Caco-2 (cell line): ENCODE measurements around the gene SFXN2. TPM values are rescaled to one million over a fixed set of nuclear protein-coding genes. Genes with fewer than 3 reads are reported as not detected.
A peak's percentile ranks its signal among the peaks of the same experiment; 100 is the strongest.

Experiments used
- BruUV-seq: library from RNA; stranded (reverse); fragments of 400-500 nt; replicated peaks from 2 replicates; lab custom pipeline; 2021; lab: Mats Ljungman, UMichigan
- CTCF ChIA-PET: fragments of 300-600 bp; sonication (Branson Sonifier 250); formaldehyde crosslinking; loops from one replicate; lab custom pipeline; 2022; ENCODE audit warnings: antibody characterized with exemption; lab: Charles Lee
- POLR2A ChIA-PET: fragments of 300-600 bp; sonication (Branson Sonifier 250); formaldehyde crosslinking; loops from one replicate; lab custom pipeline; 2022; ENCODE audit warnings: antibody characterized with exemption; lab: Charles Lee
- DNase-seq, 2 experiments: peaks; one replicate each; pipeline versions ENCODE4 v3.0.0 to v3.0.0-alpha.2; 2020 to 2022
- H3K27me3 ChIP-seq: replicated peaks from 2 replicates; pipeline ENCODE4 v1.6.0; 2011; ENCODE audit warnings: low read length; ENCODE audit not compliant: control insufficient read depth, insufficient read depth
- H3K36me3 ChIP-seq: 2 replicates; pipeline ENCODE4 v1.5.1; 2011; ENCODE audit warnings: low read length; ENCODE audit not compliant: control insufficient read depth, insufficient read depth
- H3K4me1 ChIP-seq: fragments of 250-450 bp; sonication (Bioruptor Pico); 2 replicates; pipeline ENCODE4 v1.5.1; 2020; ENCODE audit warnings: mild to moderate bottlenecking
- H3K4me3 ChIP-seq: 2 replicates; pipeline ENCODE4 v1.5.1; 2011; ENCODE audit warnings: low read depth, mild to moderate bottlenecking, control low read depth, low read length
- H3K9me3 ChIP-seq: fragments of 250-450 bp; sonication (Bioruptor Pico); 2 replicates; pipeline ENCODE4 v1.5.1; 2020; ENCODE audit warnings: mild to moderate bottlenecking, moderate library complexity
- H3K27ac Mint-ChIP-seq: one replicate; pipeline ENCODE4 v1.8.0; 2022; ENCODE audit warnings: mixed read lengths; ENCODE audit not compliant: unreplicated experiment
- H3K27me3 Mint-ChIP-seq: one replicate; pipeline ENCODE4 v1.8.0; 2022; ENCODE audit warnings: mixed read lengths; ENCODE audit not compliant: insufficient read depth, unreplicated experiment
- H3K36me3 Mint-ChIP-seq: one replicate; pipeline ENCODE4 v1.8.0; 2022; ENCODE audit warnings: mild to moderate bottlenecking, mixed read lengths; ENCODE audit not compliant: insufficient read depth, unreplicated experiment
- H3K4me1 Mint-ChIP-seq: one replicate; pipeline ENCODE4 v1.8.0; 2022; ENCODE audit warnings: low read depth, mixed read lengths; ENCODE audit not compliant: unreplicated experiment
- H3K4me3 Mint-ChIP-seq: one replicate; pipeline ENCODE4 v1.8.0; 2022; ENCODE audit warnings: mild to moderate bottlenecking, moderate library complexity, mixed read lengths; ENCODE audit not compliant: unreplicated experiment
- H3K9me3 Mint-ChIP-seq: one replicate; pipeline ENCODE4 v1.8.0; 2022; ENCODE audit warnings: mixed read lengths; ENCODE audit not compliant: unreplicated experiment
- intact Hi-C: fragments of 100-400 bp; cut with micrococcal nuclease; formaldehyde crosslinking; loops from one replicate; pipeline ENCODE4 v1.10.0; 2022; ENCODE audit not compliant: unreplicated experiment
- total RNA-seq: library from RNA; stranded (reverse); gene quantifications from 2 replicates; pipeline ENCODE4 v1.2.3, GENCODE V29; 2022
- TF ChIP-seq, protein P1 (sequence below), 2 experiments: fragments of 200-600 bp in 1 of 2; IDR thresholded peaks; 1 replicate in 1 of 2; 2 replicates in 1 of 2; pipeline versions ENCODE4 v1.5.1 to v1.8.0; 2011 to 2022; ENCODE audit warnings: antibody characterized with exemption in 1 of 2, control low read depth in 1 of 2, inconsistent platforms in 1 of 2, low read depth in 1 of 2, low read length in 1 of 2, mild to moderate bottlenecking in 1 of 2, moderate library complexity in 1 of 2; ENCODE audit not compliant: insufficient read depth in 1 of 2, severe bottlenecking in 1 of 2, unreplicated experiment in 1 of 2

Gene SFXN2
- total RNA-seq, 1 experiment from 2014 or later, result 40.0 TPM

DNA sequence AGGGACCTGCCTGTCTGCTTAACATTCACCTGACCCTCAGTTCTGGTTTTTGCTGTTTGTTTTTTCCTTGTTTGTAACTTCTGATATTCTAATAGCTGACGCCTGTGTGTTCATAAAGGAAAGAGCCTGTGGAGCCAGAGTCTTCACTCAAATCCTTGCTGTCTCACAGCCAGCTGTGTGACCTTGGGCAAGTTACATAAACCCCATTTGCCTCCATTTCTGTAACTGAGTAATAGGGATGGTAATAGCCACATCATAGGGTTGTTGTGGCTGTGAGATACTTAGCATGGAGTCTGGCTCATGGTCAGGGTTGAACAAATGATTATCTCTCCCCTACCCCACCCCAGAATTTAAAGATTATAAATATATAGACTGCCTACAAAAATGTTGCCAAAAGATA is 56.4 kb downstream of the SFXN2 start:
- POLR2A ChIA-PET, result interaction anchor here (0.5 kb wide), 1 partner anchor 60 kb away, joined by 3 read pairs; no protein-coding TSS in a partner anchor
- DNase-seq, result no peak

DNA sequence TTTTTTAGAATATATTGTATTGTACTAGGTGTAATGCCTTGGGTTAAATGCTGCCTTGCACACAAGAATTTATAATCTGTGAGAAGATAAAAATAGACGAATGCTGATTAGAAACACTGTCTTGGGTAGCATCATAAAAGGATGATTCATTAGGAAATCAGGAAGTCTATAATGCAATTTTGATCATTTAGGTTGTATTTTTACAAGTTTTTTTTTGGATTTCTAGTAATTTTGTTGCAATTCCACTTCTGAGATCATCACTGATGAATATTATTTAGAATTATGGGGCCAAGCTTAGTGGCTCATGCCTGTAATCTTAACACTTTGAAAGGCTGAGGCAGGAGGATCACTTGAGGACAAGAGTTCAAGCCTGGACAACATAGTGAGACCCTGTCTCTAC is 58.9 kb downstream of the SFXN2 start:
- peaks cover 7% of the 10 kb centered on the region for H3K36me3 Mint-ChIP-seq
- Histone ChIP-seq H3K27me3 (no peaks in the 10 kb centered on the region), H3K9me3 (no peaks in the 10 kb centered on the region), H3K4me3 (no peak overlapping the region), H3K36me3 (no peaks in the 10 kb centered on the region), H3K4me1 (peaks cover 60% of the 10 kb centered on the region)
- H3K4me1 Mint-ChIP-seq, result peaks cover 52% of the 10 kb centered on the region
- H3K9me3 Mint-ChIP-seq, result no peaks in the 10 kb centered on the region
- ChIA-PET CTCF (interaction anchor here (0.7 kb wide), 1 partner anchor 140 kb away, joined by 4 read pairs; no protein-coding TSS in a partner anchor), POLR2A (no interaction called here)
- TF ChIP-seq, protein P1, sequence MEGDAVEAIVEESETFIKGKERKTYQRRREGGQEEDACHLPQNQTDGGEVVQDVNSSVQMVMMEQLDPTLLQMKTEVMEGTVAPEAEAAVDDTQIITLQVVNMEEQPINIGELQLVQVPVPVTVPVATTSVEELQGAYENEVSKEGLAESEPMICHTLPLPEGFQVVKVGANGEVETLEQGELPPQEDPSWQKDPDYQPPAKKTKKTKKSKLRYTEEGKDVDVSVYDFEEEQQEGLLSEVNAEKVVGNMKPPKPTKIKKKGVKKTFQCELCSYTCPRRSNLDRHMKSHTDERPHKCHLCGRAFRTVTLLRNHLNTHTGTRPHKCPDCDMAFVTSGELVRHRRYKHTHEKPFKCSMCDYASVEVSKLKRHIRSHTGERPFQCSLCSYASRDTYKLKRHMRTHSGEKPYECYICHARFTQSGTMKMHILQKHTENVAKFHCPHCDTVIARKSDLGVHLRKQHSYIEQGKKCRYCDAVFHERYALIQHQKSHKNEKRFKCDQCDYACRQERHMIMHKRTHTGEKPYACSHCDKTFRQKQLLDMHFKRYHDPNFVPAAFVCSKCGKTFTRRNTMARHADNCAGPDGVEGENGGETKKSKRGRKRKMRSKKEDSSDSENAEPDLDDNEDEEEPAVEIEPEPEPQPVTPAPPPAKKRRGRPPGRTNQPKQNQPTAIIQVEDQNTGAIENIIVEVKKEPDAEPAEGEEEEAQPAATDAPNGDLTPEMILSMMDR (IDR thresholded peaks at IDR 0.05; ENCODE audit: insufficient read depth in 1 of 2, low read depth in 1 of 2, low read length in 1 of 2, severe bottlenecking in 1 of 2, unreplicated experiment in 1 of 2), result no peak
- intact Hi-C loops, result no loop called here
- BruUV-seq, result no TSS peak
- H3K4me3 Mint-ChIP-seq, result no peak overlapping the region
- no peak for DNase-seq
- H3K27ac Mint-ChIP-seq, result peak overlapping the region; percentile 84
- H3K27me3 Mint-ChIP-seq, result no peaks in the 10 kb centered on the region

More for the DNA sequence above, 56.4 kb downstream of the SFXN2 start:
- Histone ChIP-seq H3K27me3 (no peaks in the 10 kb centered on the region), H3K4me1 (peaks cover 37% of the 10 kb centered on the region), H3K9me3 (no peaks in the 10 kb centered on the region), H3K36me3 (no peaks in the 10 kb centered on the region), H3K4me3 (no peak overlapping the region)
- Mint-ChIP-seq H3K9me3 (no peaks in the 10 kb centered on the region), H3K27ac (peak overlapping the region; percentile 85), H3K4me1 (peaks cover 36% of the 10 kb centered on the region), H3K4me3 (no peak overlapping the region), H3K27me3 (no peaks in the 10 kb centered on the region), H3K36me3 (no peaks in the 10 kb centered on the region)
- TF ChIP-seq, protein P1 (IDR thresholded peaks at IDR 0.05; ENCODE audit: insufficient read depth in 1 of 2, low read depth in 1 of 2, low read length in 1 of 2, severe bottlenecking in 1 of 2, unreplicated experiment in 1 of 2), result no peak
- CTCF ChIA-PET, result no interaction called here
- BruUV-seq, result no TSS peak
- intact Hi-C loops, result no loop called here

DNA sequence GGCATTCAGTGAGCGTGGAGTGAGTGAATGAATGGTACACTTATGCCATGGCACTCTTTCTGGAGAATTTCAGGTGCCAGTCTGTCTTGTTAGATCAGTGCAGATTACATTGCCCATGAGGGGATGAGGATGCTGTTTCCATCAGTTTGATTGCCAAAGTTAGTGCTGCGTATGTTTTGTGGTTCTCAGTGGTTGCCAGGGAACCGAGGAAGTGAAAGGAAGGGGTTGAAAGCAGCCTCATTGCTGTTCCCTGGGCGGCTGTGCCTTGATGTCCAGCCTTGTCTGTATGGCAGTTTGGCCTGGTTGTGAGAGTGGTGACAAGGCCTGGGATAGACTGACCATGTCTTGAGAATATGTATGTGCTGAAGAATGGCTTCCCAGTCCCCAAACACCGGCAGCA is 59.5 kb downstream of the SFXN2 start:
- ChIA-PET CTCF (interaction anchor here (0.7 kb wide), 1 partner anchor 140 kb away, joined by 4 read pairs; no protein-coding TSS in a partner anchor), POLR2A (no interaction called here)
- Mint-ChIP-seq H3K9me3 (no peaks in the 10 kb centered on the region), H3K27ac (peak overlapping the region; percentile 84), H3K36me3 (peaks cover 7% of the 10 kb centered on the region), H3K4me1 (peaks cover 52% of the 10 kb centered on the region), H3K4me3 (no peak overlapping the region), H3K27me3 (no peaks in the 10 kb centered on the region)
- intact Hi-C loops, result no loop called here
- Histone ChIP-seq H3K4me1 (peaks cover 63% of the 10 kb centered on the region), H3K4me3 (no peak overlapping the region), H3K36me3 (no peaks in the 10 kb centered on the region), H3K27me3 (no peaks in the 10 kb centered on the region), H3K9me3 (no peaks in the 10 kb centered on the region)
- no TSS peak for BruUV-seq
- no peak for DNase-seq
- TF ChIP-seq, protein P1 (IDR thresholded peaks at IDR 0.05; ENCODE audit: insufficient read depth in 1 of 2, low read depth in 1 of 2, low read length in 1 of 2, severe bottlenecking in 1 of 2, unreplicated experiment in 1 of 2), result no peak
